Stomach (tissue), 9 donors: Measurements from ENCODE around the gene UBE2D2. TPM values are rescaled to one million over a fixed set of nuclear protein-coding genes. Genes with fewer than 3 reads are reported as not detected.
"Not testable (repeated sequence)": the region's sequence is repeated elsewhere in the genome, so short reads cannot be mapped to it uniquely, and the experiment has no call there.

Experiments
- DNase-seq, 2 donors: peaks; one replicate each; pipeline versions ENCODE4 v3.0.0 to v3.0.0-alpha.2; 2013 to 2019
- H3K27ac ChIP-seq, 5 donors: fragments of 200-600 bp in 4 of 5; sonication (generic) in 4 of 5; one replicate each; pipeline ENCODE4 v1.5.1; 2013 to 2019; ENCODE audit warnings: mild to moderate bottlenecking in 1 of 5, moderate library complexity in 1 of 5
- H3K27me3 ChIP-seq, 3 donors: fragments of 200-600 bp; sonication (generic); one replicate each; pipeline ENCODE4 v1.5.1; 2017 to 2019; ENCODE audit warnings: mixed run types in 1 of 3
- H3K36me3 ChIP-seq, 4 donors: fragments of 200-600 bp; sonication (generic); 1 replicate in 3 of 4; 2 replicates in 1 of 4; pipeline ENCODE4 v1.5.1; 2016 to 2019
- H3K4me1 ChIP-seq, 4 donors: fragments of 200-600 bp; sonication (generic); one replicate each; pipeline ENCODE4 v1.5.1; 2016 to 2019
- H3K4me3 ChIP-seq, 4 donors: fragments of 200-600 bp; sonication (generic) in 3 of 4; one replicate each; pipeline ENCODE4 v1.5.1; 2016 to 2019; ENCODE audit warnings: mild to moderate bottlenecking in 1 of 4
- H3K9me3 ChIP-seq, 4 donors: fragments of 200-600 bp; sonication (generic); one replicate each; pipeline ENCODE4 v1.5.1; 2016 to 2019
- EP300 ChIP-seq: sonication (generic); formaldehyde crosslinking; IDR thresholded peaks from one replicate; pipeline ENCODE4 v1.6.1; 2017; ENCODE audit warnings: antibody characterized with exemption
- POLR2A ChIP-seq, 4 donors: fragments of 450-650 bp; IDR thresholded peaks; one replicate each; pipeline ENCODE4 v1.6.1; 2016; ENCODE audit warnings: antibody characterized with exemption in 4 of 4, control low read depth in 2 of 4, mild to moderate bottlenecking in 1 of 4, moderate library complexity in 1 of 4
- POLR2AphosphoS5 ChIP-seq, 3 donors: sonication (generic); formaldehyde crosslinking; IDR thresholded peaks; one replicate each; pipeline ENCODE4 v1.6.1; 2016; ENCODE audit warnings: antibody characterized with exemption in 3 of 3
- WGBS, 5 donors: extraction: QIAGEN DNeasy Blood & Tissue Kit in 3 of 5; methylation state at CpG; one replicate each; pipeline versions ENCODE4 v1.1.5 to v1.1.7; 2013 to 2018; 5-methylcytosine and 5-hydroxymethylcytosine counted together
- intact Hi-C: fragments of 100-400 bp; cut with DNase I; formaldehyde crosslinking; loops from one replicate; pipeline ENCODE4 v1.15.1; 2023; ENCODE audit warnings: low total_unique reads
- polyA plus RNA-seq, 3 donors: library from polyadenylated mRNA; stranded (reverse); fragments of 200-250 nt; gene quantifications; one replicate each; pipeline ENCODE4 v1.2.3, GENCODE V29; 2013
- total RNA-seq, 5 donors: library from RNA; depleted of rRNA; stranded (reverse); fragments of >200 nt; gene quantifications; one replicate each; pipeline versions ENCODE4 v1.1.0 to v1.2.3, GENCODE V29; 2014 to 2016
- TF ChIP-seq, protein P1 (sequence below), 7 experiments: fragments of 450-650 bp in 4 of 7; fragments of 200-600 bp in 3 of 7; sonication (generic) in 3 of 7; IDR thresholded peaks; one replicate each; pipeline ENCODE4 v1.5.1; 2016 to 2019; ENCODE audit warnings: antibody characterized with exemption in 7 of 7, control low read depth in 2 of 7, mild to moderate bottlenecking in 1 of 7
- donor health status: healthy with polysubstance abuse.
- donor health status: Bipolar disorder and iron deficiency.
- donor health status: healthy.

The UBE2D2 gene
- total and polyA plus RNA-seq, 8 donors = 29.8 to 220 (median 75.6) TPM

DNA sequence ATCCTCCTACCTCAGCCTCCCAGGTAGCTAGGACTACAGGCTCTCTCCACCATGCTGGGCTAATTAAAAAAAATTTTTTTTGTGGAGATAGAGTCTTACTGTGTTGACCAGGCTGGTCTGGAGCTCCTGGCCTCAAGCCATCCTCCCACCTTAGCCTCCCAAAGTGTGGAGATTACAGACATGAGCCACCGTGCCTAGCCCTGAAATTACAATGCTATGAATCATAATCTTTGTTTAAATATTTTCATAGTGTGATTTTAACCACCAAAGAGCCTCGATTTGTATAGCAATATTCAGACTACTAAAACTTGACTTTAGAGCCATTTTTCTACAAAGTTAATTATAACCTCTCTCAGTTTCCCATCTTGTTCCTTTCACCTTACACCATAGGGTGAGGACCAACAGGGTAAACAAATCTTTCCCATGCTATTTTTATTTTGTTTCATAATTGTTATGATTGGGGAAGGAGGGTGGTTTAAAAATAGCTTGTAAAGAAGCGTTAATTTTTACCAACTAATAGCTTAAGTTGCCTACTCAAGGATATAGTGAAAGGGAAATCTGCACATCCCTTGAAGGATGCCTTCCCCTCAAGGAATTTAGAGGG lies 32.7 kb downstream of the UBE2D2 start:
- peak in 1 of 2 donors; percentile 18 for DNase-seq
- Histone ChIP-seq H3K4me3 (no peak overlapping the region), H3K9me3 (no peaks in the 10 kb centered on the region), H3K27me3 (no peaks in the 10 kb centered on the region), H3K27ac (peak overlapping the region in 2 of 5 donors; percentile 21 to 42), H3K36me3 (peaks cover 0 to 2% (median under 1%) of the 10 kb centered on the region in 4 donors), H3K4me1 (peaks cover 13 to 68% (median 38%) of the 10 kb centered on the region in 4 donors)
- intact Hi-C loops = no loop called here
- TF ChIP-seq EP300 (no peak), POLR2AphosphoS5 (IDR thresholded peaks at IDR 0.05) (peak in 1 of 3 donors; percentile 10)
- 23 to 36% (median 31%) methylated on average over 3 of the region's 3 CpGs for WGBS, 5 donors

GRCh38 chr5:139597134-139597533 lies 36.0 kb downstream of the UBE2D2 start:
- TF ChIP-seq, protein P1, sequence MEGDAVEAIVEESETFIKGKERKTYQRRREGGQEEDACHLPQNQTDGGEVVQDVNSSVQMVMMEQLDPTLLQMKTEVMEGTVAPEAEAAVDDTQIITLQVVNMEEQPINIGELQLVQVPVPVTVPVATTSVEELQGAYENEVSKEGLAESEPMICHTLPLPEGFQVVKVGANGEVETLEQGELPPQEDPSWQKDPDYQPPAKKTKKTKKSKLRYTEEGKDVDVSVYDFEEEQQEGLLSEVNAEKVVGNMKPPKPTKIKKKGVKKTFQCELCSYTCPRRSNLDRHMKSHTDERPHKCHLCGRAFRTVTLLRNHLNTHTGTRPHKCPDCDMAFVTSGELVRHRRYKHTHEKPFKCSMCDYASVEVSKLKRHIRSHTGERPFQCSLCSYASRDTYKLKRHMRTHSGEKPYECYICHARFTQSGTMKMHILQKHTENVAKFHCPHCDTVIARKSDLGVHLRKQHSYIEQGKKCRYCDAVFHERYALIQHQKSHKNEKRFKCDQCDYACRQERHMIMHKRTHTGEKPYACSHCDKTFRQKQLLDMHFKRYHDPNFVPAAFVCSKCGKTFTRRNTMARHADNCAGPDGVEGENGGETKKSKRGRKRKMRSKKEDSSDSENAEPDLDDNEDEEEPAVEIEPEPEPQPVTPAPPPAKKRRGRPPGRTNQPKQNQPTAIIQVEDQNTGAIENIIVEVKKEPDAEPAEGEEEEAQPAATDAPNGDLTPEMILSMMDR (IDR thresholded peaks at IDR 0.05) = no peak
- no peak for TF ChIP-seq POLR2AphosphoS5 (IDR thresholded peaks at IDR 0.05)
- no peak for TF ChIP-seq POLR2A (IDR thresholded peaks at IDR 0.05)
- TF ChIP-seq EP300 = no peak
- no peaks in the 10 kb centered on the region for H3K27me3 ChIP-seq
- H3K4me1 ChIP-seq = peaks cover 10 to 39% (median 26%) of the 10 kb centered on the region in 4 donors
- H3K4me3 ChIP-seq = no peak overlapping the region
- H3K36me3 ChIP-seq = peaks cover 17 to 21% (median 19%) of the 10 kb centered on the region in 4 donors
- intact Hi-C loops = no loop called here
- H3K9me3 ChIP-seq = no peaks in the 10 kb centered on the region
- no peak overlapping the region for H3K27ac ChIP-seq
- peak in 1 of 2 donors; percentile 32 for DNase-seq

GRCh38 chr5:139598601-139598965 lies 37.4 kb downstream of the UBE2D2 start:
- WGBS, 5 donors = 95 to 99% (median 96%) methylated on average over 5 of the region's 5 CpGs
- H3K27me3 ChIP-seq, DNase-seq, H3K4me3 ChIP-seq, intact Hi-C loops, H3K9me3 ChIP-seq, H3K27ac ChIP-seq: not testable (repeated sequence)
- peaks cover 25 to 36% (median 33%) of the 10 kb centered on the region in 4 donors for H3K36me3 ChIP-seq
- H3K4me1 ChIP-seq = peaks cover 7 to 26% (median 19%) of the 10 kb centered on the region in 4 donors

- Histone ChIP-seq H3K9me3 (no peaks in the 10 kb centered on the region), H3K4me1 (peaks cover 0 to 12% (median 5%) of the 10 kb centered on the region in 4 donors), H3K36me3 (peaks cover 27 to 51% (median 43%) of the 10 kb centered on the region in 4 donors), H3K27ac (no peak overlapping the region), H3K4me3 (no peak overlapping the region), H3K27me3 (no peaks in the 10 kb centered on the region)
- 87 to 95% (median 91%) methylated on average over 7 of the region's 7 CpGs for WGBS, 5 donors
- TF ChIP-seq POLR2AphosphoS5 (IDR thresholded peaks at IDR 0.05) = no peak
- TF ChIP-seq EP300 = no peak
- no peak for TF ChIP-seq POLR2A (IDR thresholded peaks at IDR 0.05)
- TF ChIP-seq, protein P1 (IDR thresholded peaks at IDR 0.05) = no peak
- intact Hi-C loops = no loop called here
- no peak for DNase-seq
Observed at GRCh38 chr5:139600336-139600949, 39.3 kb downstream of the UBE2D2 start.

- H3K36me3 ChIP-seq = peaks cover 27 to 59% (median 52%) of the 10 kb centered on the region in 4 donors
- intact Hi-C loops = no loop called here
- WGBS, 5 donors = 88 to 95% (median 94%) methylated on average over 12 of the region's 12 CpGs
- H3K9me3 ChIP-seq = no peaks in the 10 kb centered on the region
- H3K4me1 ChIP-seq = peaks cover 0 to 12% (median 5%) of the 10 kb centered on the region in 4 donors
- no peak overlapping the region for H3K27ac ChIP-seq
- no peak overlapping the region for H3K4me3 ChIP-seq
- DNase-seq = no peak
- no peaks in the 10 kb centered on the region for H3K27me3 ChIP-seq
- TF ChIP-seq, protein P1 (IDR thresholded peaks at IDR 0.05) = no peak
- TF ChIP-seq EP300 = no peak
- no peak for TF ChIP-seq POLR2A (IDR thresholded peaks at IDR 0.05)
- no peak for TF ChIP-seq POLR2AphosphoS5 (IDR thresholded peaks at IDR 0.05)
Observed at GRCh38 chr5:139601429-139601828, 40.3 kb downstream of the UBE2D2 start.

DNA sequence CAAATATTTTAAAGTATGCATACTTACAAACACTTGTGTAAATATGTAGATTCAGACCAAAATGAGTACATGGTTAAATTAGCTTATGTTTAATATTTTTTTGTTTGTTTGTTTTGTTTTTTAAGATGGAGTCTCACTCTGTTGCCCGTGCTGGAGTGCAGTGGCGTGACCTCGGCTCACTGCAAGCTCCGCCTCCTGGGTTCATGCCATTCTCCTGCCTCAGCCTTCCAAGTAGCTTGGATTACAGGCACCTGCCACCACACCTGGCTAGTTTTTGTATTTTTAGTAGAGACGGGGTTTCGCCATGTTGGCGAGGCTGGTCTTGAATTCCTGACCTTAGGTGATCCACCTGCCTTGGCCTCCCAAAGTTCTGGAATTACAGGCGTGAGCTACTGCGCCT lies 40.8 kb downstream of the UBE2D2 start:
- H3K9me3 ChIP-seq, DNase-seq, intact Hi-C loops, H3K27ac ChIP-seq, H3K4me3 ChIP-seq, H3K27me3 ChIP-seq: not testable (repeated sequence)
- H3K4me1 ChIP-seq = peaks cover 0 to 17% (median 4%) of the 10 kb centered on the region in 4 donors
- WGBS, 5 donors = 90 to 93% (median 92%) methylated on average over 9 of the region's 9 CpGs
- H3K36me3 ChIP-seq = peaks cover 27 to 63% (median 52%) of the 10 kb centered on the region in 4 donors
